GM21423 (cell line): ENCODE measurements around the gene QKI.
"Not testable (repeated sequence)": the region's sequence is repeated elsewhere in the genome, so short reads cannot be mapped to it uniquely, and the experiment has no call there.

Experiments
- ATAC-seq: cut with Tn5 transposase; IDR thresholded peaks from one replicate; pipeline ENCODE4 v1.9.1; 2021; ENCODE audit warnings: mild to moderate bottlenecking, moderate library complexity; ENCODE audit not compliant: unreplicated experiment

QKI gene

GRCh38 chr6:163414117-163414945 is at the start of gene QKI:
Gene QKI, plus strand, starts transcription at chr6:163414718. Its CDS starts 476 bp downstream, at chr6:163415194.
- peak; percentile 32 for ATAC-seq

GRCh38 chr6:163366288-163366687 is 48.2 kb upstream of the QKI start:
- ATAC-seq = no peak

GRCh38 chr6:163367497-163368183 is 46.9 kb upstream of the QKI start:
- no peak for ATAC-seq

- no peak for ATAC-seq
Observed at GRCh38 chr6:163369141-163369540, 45.4 kb upstream of the QKI start.

GRCh38 chr6:163369628-163370365 is 44.7 kb upstream of the QKI start:
- ATAC-seq = no peak

GRCh38 chr6:163370464-163371117 is 43.9 kb upstream of the QKI start:
- ATAC-seq = no peak

GRCh38 chr6:163371129-163371528 is 43.4 kb upstream of the QKI start:
- ATAC-seq = no peak

GRCh38 chr6:163373240-163373639 is 41.3 kb upstream of the QKI start:
- ATAC-seq = no peak

- ATAC-seq = no peak
Observed at GRCh38 chr6:163375361-163375760, 39.2 kb upstream of the QKI start.

GRCh38 chr6:163376187-163376586 is 38.3 kb upstream of the QKI start:
- ATAC-seq = no peak

- ATAC-seq = no peak
Observed at GRCh38 chr6:163377561-163377960, 37.0 kb upstream of the QKI start.

GRCh38 chr6:163380216-163380615 is 34.3 kb upstream of the QKI start:
- ATAC-seq = no peak

GRCh38 chr6:163381118-163381756 is 33.3 kb upstream of the QKI start:
- ATAC-seq = no peak

- not testable (repeated sequence) for ATAC-seq
Observed at GRCh38 chr6:163383396-163383795, 31.1 kb upstream of the QKI start.

GRCh38 chr6:163383912-163384311 is 30.6 kb upstream of the QKI start:
- no peak for ATAC-seq

- ATAC-seq = no peak
Observed at GRCh38 chr6:163384510-163384909, 30.0 kb upstream of the QKI start.

- not testable (repeated sequence) for ATAC-seq
Observed at GRCh38 chr6:163385503-163385902, 29.0 kb upstream of the QKI start.

- ATAC-seq = no peak
Observed at GRCh38 chr6:163386329-163386908, 28.1 kb upstream of the QKI start.

- no peak for ATAC-seq
Observed at GRCh38 chr6:163387317-163387716, 27.2 kb upstream of the QKI start.

GRCh38 chr6:163389354-163389753 is 25.2 kb upstream of the QKI start:
- no peak for ATAC-seq
